ENCODE data around the gene ATP2A1. TPM values are rescaled to one million over a fixed set of nuclear protein-coding genes. Genes with fewer than 3 reads are reported as not detected.

Gene ATP2A1
- 1.2 TPM for polyA plus RNA-seq (2013, experiment 1 of 2)
- polyA plus RNA-seq (2013, experiment 2 of 2): 1.1 TPM

- peaks cover 23% of the 10 kb centered on the region for H3K4me1 ChIP-seq (ENCODE audit: insufficient read depth, low read length)
- WGBS: 79% methylated on average over 23 of the region's 25 CpGs
Measured at GRCh38 chr16:28878083-28878926, at the start of gene ATP2A1. TSS of gene ATP2A1 (plus strand) at chr16:28878488. CDS start at chr16:28878672, 184 bp downstream.

GRCh38 chr16:28829747-28830146 is 48.5 kb upstream of the ATP2A1 start:
- no peak overlapping the region for H3K9ac ChIP-seq (ENCODE audit: low read depth, low read length)
- peaks cover 9% of the 10 kb centered on the region; the same call in 1 of the 2 replicates for H3K4me1 ChIP-seq (ENCODE audit: insufficient read depth, low read length)
- no peaks in the 10 kb centered on the region for H3K9me3 ChIP-seq (ENCODE audit: insufficient read depth, low read depth, low read length)
- no peak overlapping the region for H3K4me3 ChIP-seq (ENCODE audit: low read length)
- H3K36me3 ChIP-seq (ENCODE audit: insufficient read depth, low read length): peaks cover 100% of the 10 kb centered on the region
- WGBS: 96% methylated on average over 13 of the region's 13 CpGs
- H3K27ac ChIP-seq (ENCODE audit: low read depth, low read length): no peak overlapping the region
- H3K27me3 ChIP-seq (ENCODE audit: insufficient read depth, low read length): no peaks in the 10 kb centered on the region

More at GRCh38 chr16:28878083-28878926, at the start of gene ATP2A1:
- peaks cover 11% of the 10 kb centered on the region for H3K27me3 ChIP-seq (ENCODE audit: insufficient read depth, low read length)
- H3K4me3 ChIP-seq (ENCODE audit: low read length): peak within 1 kb of the TSS; percentile 87
- H3K9ac ChIP-seq (ENCODE audit: low read depth, low read length): peak within 1 kb of the TSS; percentile 85
- peak within 1 kb of the TSS; percentile 84 for H3K27ac ChIP-seq (ENCODE audit: low read depth, low read length)
- H3K9me3 ChIP-seq (ENCODE audit: insufficient read depth, low read depth, low read length): no peaks in the 10 kb centered on the region
- peaks cover 9% of the 10 kb centered on the region for H3K36me3 ChIP-seq (ENCODE audit: insufficient read depth, low read length)

GRCh38 chr16:28830531-28830930 is 47.8 kb upstream of the ATP2A1 start:
- no peaks in the 10 kb centered on the region for H3K9me3 ChIP-seq (ENCODE audit: insufficient read depth, low read depth, low read length)
- 95% methylated on average over 13 of the region's 13 CpGs for WGBS
- no peak overlapping the region for H3K27ac ChIP-seq (ENCODE audit: low read depth, low read length)
- no peak overlapping the region for H3K9ac ChIP-seq (ENCODE audit: low read depth, low read length)
- H3K36me3 ChIP-seq (ENCODE audit: insufficient read depth, low read length): peaks cover 100% of the 10 kb centered on the region
- no peaks in the 10 kb centered on the region for H3K27me3 ChIP-seq (ENCODE audit: insufficient read depth, low read length)
- no peak overlapping the region for H3K4me3 ChIP-seq (ENCODE audit: low read length)
- peaks cover 2% of the 10 kb centered on the region; the same call in 1 of the 2 replicates for H3K4me1 ChIP-seq (ENCODE audit: insufficient read depth, low read length)

- Histone ChIP-seq H3K9me3 (ENCODE audit: insufficient read depth, low read depth, low read length) (no peaks in the 10 kb centered on the region), H3K9ac (ENCODE audit: low read depth, low read length) (no peak overlapping the region), H3K36me3 (ENCODE audit: insufficient read depth, low read length) (peaks cover 95% of the 10 kb centered on the region), H3K27ac (ENCODE audit: low read depth, low read length) (no peak overlapping the region), H3K27me3 (ENCODE audit: insufficient read depth, low read length) (no peaks in the 10 kb centered on the region), H3K4me3 (ENCODE audit: low read length) (no peak overlapping the region), H3K4me1 (ENCODE audit: insufficient read depth, low read length) (no peaks in the 10 kb centered on the region)
- 95% methylated on average over 14 of the region's 14 CpGs for whole genome bisulfite sequencing
Measured at GRCh38 chr16:28834349-28834748, 43.9 kb upstream of the ATP2A1 start.

GRCh38 chr16:28834873-28835863 is 43.1 kb upstream of the ATP2A1 start:
- peaks cover 87% of the 10 kb centered on the region for H3K36me3 ChIP-seq (ENCODE audit: insufficient read depth, low read length)
- H3K27me3 ChIP-seq (ENCODE audit: insufficient read depth, low read length): no peaks in the 10 kb centered on the region
- H3K9me3 ChIP-seq (ENCODE audit: insufficient read depth, low read depth, low read length): no peaks in the 10 kb centered on the region
- H3K4me3 ChIP-seq (ENCODE audit: low read length): no peak overlapping the region
- H3K27ac ChIP-seq (ENCODE audit: low read depth, low read length): no peak overlapping the region
- 96% methylated on average over 25 of the region's 25 CpGs for WGBS
- H3K9ac ChIP-seq (ENCODE audit: low read depth, low read length): no peak overlapping the region
- H3K4me1 ChIP-seq (ENCODE audit: insufficient read depth, low read length): no peaks in the 10 kb centered on the region

GRCh38 chr16:28835864-28836760 is 42.2 kb upstream of the ATP2A1 start:
- H3K9me3 ChIP-seq (ENCODE audit: insufficient read depth, low read depth, low read length): no peaks in the 10 kb centered on the region
- WGBS: 95% methylated on average over 25 of the region's 25 CpGs
- H3K27me3 ChIP-seq (ENCODE audit: insufficient read depth, low read length): no peaks in the 10 kb centered on the region
- no peaks in the 10 kb centered on the region for H3K4me1 ChIP-seq (ENCODE audit: insufficient read depth, low read length)
- H3K36me3 ChIP-seq (ENCODE audit: insufficient read depth, low read length): peaks cover 77% of the 10 kb centered on the region
- H3K4me3 ChIP-seq (ENCODE audit: low read length): no peak overlapping the region
- H3K27ac ChIP-seq (ENCODE audit: low read depth, low read length): no peak overlapping the region
- no peak overlapping the region for H3K9ac ChIP-seq (ENCODE audit: low read depth, low read length)

GRCh38 chr16:28836761-28837064 is 41.6 kb upstream of the ATP2A1 start:
- Histone ChIP-seq H3K9ac (ENCODE audit: low read depth, low read length) (no peak overlapping the region), H3K36me3 (ENCODE audit: insufficient read depth, low read length) (peaks cover 71% of the 10 kb centered on the region), H3K4me3 (ENCODE audit: low read length) (no peak overlapping the region), H3K9me3 (ENCODE audit: insufficient read depth, low read depth, low read length) (no peaks in the 10 kb centered on the region), H3K27me3 (ENCODE audit: insufficient read depth, low read length) (no peaks in the 10 kb centered on the region), H3K4me1 (ENCODE audit: insufficient read depth, low read length) (no peaks in the 10 kb centered on the region), H3K27ac (ENCODE audit: low read depth, low read length) (no peak overlapping the region)
- 91% methylated on average over 7 of the region's 8 CpGs for WGBS

- Histone ChIP-seq H3K9me3 (ENCODE audit: insufficient read depth, low read depth, low read length) (no peaks in the 10 kb centered on the region), H3K9ac (ENCODE audit: low read depth, low read length) (no peak overlapping the region), H3K27me3 (ENCODE audit: insufficient read depth, low read length) (no peaks in the 10 kb centered on the region), H3K27ac (ENCODE audit: low read depth, low read length) (no peak overlapping the region), H3K4me3 (ENCODE audit: low read length) (no peak overlapping the region), H3K36me3 (ENCODE audit: insufficient read depth, low read length) (peaks cover 71% of the 10 kb centered on the region), H3K4me1 (ENCODE audit: insufficient read depth, low read length) (no peaks in the 10 kb centered on the region)
- WGBS: 94% methylated on average over 7 of the region's 7 CpGs
Measured at GRCh38 chr16:28837672-28838557, 40.4 kb upstream of the ATP2A1 start.

- Histone ChIP-seq H3K27ac (ENCODE audit: low read depth, low read length) (no peak overlapping the region), H3K36me3 (ENCODE audit: insufficient read depth, low read length) (peaks cover 71% of the 10 kb centered on the region), H3K27me3 (ENCODE audit: insufficient read depth, low read length) (no peaks in the 10 kb centered on the region), H3K9ac (ENCODE audit: low read depth, low read length) (no peak overlapping the region), H3K4me3 (ENCODE audit: low read length) (no peak overlapping the region), H3K4me1 (ENCODE audit: insufficient read depth, low read length) (no peaks in the 10 kb centered on the region), H3K9me3 (ENCODE audit: insufficient read depth, low read depth, low read length) (no peaks in the 10 kb centered on the region)
- 94% methylated on average over 1 of the region's 1 CpG for WGBS
Measured at GRCh38 chr16:28838558-28838918, 39.8 kb upstream of the ATP2A1 start.
